ENCODE measurements around the gene SERGEF. TPM values are rescaled to one million over a fixed set of nuclear protein-coding genes. Genes with fewer than 3 reads are reported as not detected.

The SERGEF gene
- total RNA-seq, 4 donors from 2014 or later: 17.1 to 39.3 (median 33.1) TPM

- no peak for TF ChIP-seq POLR2A (IDR thresholded peaks at IDR 0.05)
- no peak for TF ChIP-seq CTCF (IDR thresholded peaks at IDR 0.05)
- 25% methylated on average over 3 of the region's 3 CpGs for WGBS, 2 donors
- H3K4me3 ChIP-seq (ENCODE audit: low read depth, poor library complexity, severe bottlenecking): no peak overlapping the region
- intact Hi-C loops (cut with DNase I; ENCODE audit: low total_unique reads): no loop called here
- DNase-seq (ENCODE audit: low spot score in 2 of 2): no peak
Measured at GRCh38 chr11:17810746-17811145, 202.1 kb downstream of the SERGEF start.

- WGBS, 2 donors: 100% methylated on average over 1 of the region's 1 CpG
- TF ChIP-seq POLR2A (IDR thresholded peaks at IDR 0.05) (no peak), CTCF (IDR thresholded peaks at IDR 0.05) (no peak)
- intact Hi-C loops (cut with DNase I; ENCODE audit: low total_unique reads): no loop called here
- DNase-seq (ENCODE audit: low spot score in 2 of 2): no peak
- no peak overlapping the region for H3K4me3 ChIP-seq (ENCODE audit: low read depth, poor library complexity, severe bottlenecking)
Measured at GRCh38 chr11:17810041-17810440, 202.8 kb downstream of the SERGEF start.

- WGBS, 2 donors: 80 to 81% methylated on average over 4 of the region's 4 CpGs
- TF ChIP-seq POLR2A (IDR thresholded peaks at IDR 0.05) (no peak), CTCF (IDR thresholded peaks at IDR 0.05) (no peak)
- no peak overlapping the region for H3K4me3 ChIP-seq (ENCODE audit: low read depth, poor library complexity, severe bottlenecking)
- DNase-seq (ENCODE audit: low spot score in 2 of 2): no peak
- intact Hi-C loops (cut with DNase I; ENCODE audit: low total_unique reads): no loop called here
Measured at GRCh38 chr11:17807034-17807433, 205.8 kb downstream of the SERGEF start.

- TF ChIP-seq CTCF (IDR thresholded peaks at IDR 0.05) (no peak), POLR2A (IDR thresholded peaks at IDR 0.05) (no peak)
- WGBS, 2 donors: 90 to 100% methylated on average over 1 of the region's 1 CpG
- no peak for DNase-seq (ENCODE audit: low spot score in 2 of 2)
- intact Hi-C loops (cut with DNase I; ENCODE audit: low total_unique reads): no loop called here
- no peak overlapping the region for H3K4me3 ChIP-seq (ENCODE audit: low read depth, poor library complexity, severe bottlenecking)
Measured at GRCh38 chr11:17805873-17806272, 207.0 kb downstream of the SERGEF start.

GRCh38 chr11:17805043-17805442 is 207.8 kb downstream of the SERGEF start:
- intact Hi-C loops (cut with DNase I; ENCODE audit: low total_unique reads): no loop called here
- 93 to 94% methylated on average over 4 of the region's 4 CpGs for WGBS, 2 donors
- TF ChIP-seq CTCF (IDR thresholded peaks at IDR 0.05) (no peak), POLR2A (IDR thresholded peaks at IDR 0.05) (no peak)

GRCh38 chr11:17803754-17804334 is 209.0 kb downstream of the SERGEF start:
- DNase-seq (ENCODE audit: low spot score in 2 of 2): no peak
- WGBS, 2 donors: 88 to 93% methylated on average over 7 of the region's 7 CpGs
- TF ChIP-seq POLR2A (IDR thresholded peaks at IDR 0.05) (no peak), CTCF (IDR thresholded peaks at IDR 0.05) (no peak)
- no peak overlapping the region for H3K4me3 ChIP-seq (ENCODE audit: low read depth, poor library complexity, severe bottlenecking)
- intact Hi-C loops (cut with DNase I; ENCODE audit: low total_unique reads): no loop called here

More at GRCh38 chr11:17805043-17805442, 207.8 kb downstream of the SERGEF start:
- H3K4me3 ChIP-seq (ENCODE audit: low read depth, poor library complexity, severe bottlenecking): no peak overlapping the region
- no peak for DNase-seq (ENCODE audit: low spot score in 2 of 2)
